HG02870 (cell line): ENCODE results near the gene IFI30.

Experiments
- ATAC-seq: cut with Tn5 transposase; IDR thresholded peaks from one replicate; pipeline ENCODE4 v1.9.1; 2021; ENCODE audit warnings: mild to moderate bottlenecking, moderate library complexity; ENCODE audit not compliant: unreplicated experiment

IFI30 gene

DNA sequence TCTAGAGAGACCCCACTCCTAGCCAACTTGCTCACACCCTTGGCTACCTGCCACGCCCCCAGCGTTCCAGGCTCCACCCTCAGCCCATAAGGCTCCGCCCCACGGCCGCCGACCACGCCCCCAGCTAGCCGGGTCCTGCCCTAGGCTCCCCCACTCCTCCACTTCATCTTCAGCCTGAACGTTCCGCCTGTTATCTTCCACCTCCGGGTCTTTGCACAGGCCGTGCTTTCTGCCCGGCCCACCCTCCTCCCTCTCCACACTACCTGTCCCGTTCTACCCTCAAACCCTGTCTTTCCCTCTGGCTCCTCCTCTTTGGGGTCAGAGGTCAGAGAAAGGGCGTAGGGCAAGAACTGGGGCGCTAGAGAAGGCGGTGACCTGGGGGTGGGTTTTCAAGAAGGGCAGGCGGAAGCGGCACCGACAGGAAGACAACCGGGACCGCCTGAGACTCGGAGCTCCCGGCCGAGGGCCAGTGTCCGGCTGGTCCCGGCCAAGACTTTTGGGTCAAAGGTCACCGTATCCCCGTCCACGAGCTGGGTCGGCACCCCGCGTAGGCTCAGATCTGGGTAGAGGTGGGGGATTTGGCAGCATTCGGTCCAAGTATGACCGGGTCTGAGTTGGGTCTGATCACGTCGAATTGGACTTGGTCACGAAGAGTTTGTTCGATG lies 50.4 kb downstream of the IFI30 start:
- ATAC-seq: no peak

DNA sequence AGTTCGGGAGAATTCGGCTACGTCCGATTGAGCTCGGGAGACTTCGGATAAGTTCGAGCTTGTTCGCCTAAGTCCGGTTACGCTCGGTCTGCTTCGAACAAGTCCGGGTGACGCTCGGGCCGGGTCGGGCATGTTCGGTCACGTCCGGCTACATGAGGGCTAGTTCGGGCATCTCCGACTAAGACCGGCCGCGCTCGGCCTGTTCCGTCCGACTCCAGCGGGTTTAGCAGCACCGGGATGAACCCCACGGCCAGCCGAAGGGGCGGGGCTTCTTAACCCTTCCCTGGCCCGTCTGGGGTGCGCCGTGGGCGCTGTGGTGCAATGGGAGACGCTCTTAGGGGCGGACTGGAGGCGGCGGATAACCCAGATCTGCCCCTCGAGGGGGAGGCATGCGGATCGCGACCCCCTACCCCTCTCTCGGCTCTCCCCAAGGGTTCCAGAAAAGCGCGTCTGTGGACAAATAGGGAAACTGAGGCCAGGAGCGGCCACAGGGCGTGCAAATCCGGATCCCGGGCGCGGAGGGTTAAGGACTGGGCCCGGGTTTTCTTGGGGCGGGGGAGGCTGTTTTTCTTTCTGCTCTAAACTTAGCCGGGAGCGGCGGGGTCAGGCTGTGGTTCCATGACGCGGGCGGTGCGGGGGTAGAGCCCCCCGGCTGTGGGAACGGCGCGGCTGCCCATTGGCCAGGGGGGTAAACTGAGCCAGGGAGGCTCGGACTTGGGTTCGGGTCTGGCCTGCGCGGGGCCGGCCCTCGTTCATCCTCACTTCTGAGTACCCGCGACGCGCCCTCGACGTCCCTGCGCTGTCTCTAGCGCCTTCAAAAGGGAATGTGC lies 51.1 kb downstream of the IFI30 start:
- peak; percentile 93 for ATAC-seq

DNA sequence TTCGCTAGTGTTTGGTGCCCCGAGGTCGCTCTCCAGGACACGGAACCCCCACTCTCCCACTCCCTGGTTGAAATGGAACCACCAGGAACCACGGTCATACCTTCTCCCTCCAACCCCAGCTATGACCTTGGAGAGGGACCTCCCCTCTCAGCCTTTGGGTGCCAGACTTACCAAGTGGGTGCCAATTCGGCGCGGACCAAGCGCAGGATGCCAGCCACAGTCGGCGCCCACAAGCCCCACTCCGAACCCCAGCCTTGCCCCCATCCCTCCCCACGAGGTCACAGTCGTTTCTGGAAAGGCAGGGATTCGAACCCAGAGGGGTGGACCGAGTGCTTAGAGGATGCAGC lies 51.7 kb downstream of the IFI30 start:
- ATAC-seq: no peak

DNA sequence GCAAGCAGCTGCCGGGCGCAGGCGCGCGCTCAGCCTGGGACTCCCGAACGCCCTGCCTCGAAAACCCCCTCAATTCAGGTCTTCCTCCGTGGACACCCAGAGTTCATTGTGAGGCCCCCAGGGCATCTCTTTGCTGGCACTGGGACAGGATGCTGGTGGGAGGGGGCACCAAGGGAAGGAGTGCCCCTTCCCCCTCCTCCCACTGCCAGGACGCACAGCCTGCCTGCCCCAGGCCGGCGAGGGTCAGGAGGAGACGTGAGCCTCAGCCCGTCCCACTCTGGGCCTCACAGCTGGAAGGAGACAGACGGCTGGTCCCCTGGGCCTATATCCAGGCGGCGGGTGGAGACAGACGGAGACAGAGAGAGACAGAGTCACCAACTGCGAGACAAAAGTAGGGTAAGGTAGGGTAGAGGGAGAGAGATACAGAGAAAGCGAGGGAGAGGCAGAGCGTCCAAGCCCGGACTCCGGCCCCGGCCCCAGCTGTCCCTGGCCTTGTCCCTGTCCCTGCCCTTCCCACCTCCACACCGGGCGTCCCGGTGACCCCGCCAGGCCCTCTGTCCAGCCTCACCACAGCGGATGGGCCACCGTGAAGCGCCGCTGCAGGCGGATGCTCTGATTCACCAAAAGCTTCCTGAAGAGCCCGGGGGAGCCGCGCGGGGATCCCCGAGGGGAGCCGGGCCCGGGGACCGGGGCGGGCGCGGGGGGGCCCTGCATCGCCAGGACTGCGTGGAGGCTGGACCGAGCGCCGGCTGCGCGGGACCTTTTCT lies 52.3 kb downstream of the IFI30 start, which contains the start of gene PDE4C:
Gene PDE4C (minus strand): TSS at position 737 of the 767 bp plus-strand sequence. CDS start 23 bp downstream, at position 714.
- ATAC-seq: no peak

DNA sequence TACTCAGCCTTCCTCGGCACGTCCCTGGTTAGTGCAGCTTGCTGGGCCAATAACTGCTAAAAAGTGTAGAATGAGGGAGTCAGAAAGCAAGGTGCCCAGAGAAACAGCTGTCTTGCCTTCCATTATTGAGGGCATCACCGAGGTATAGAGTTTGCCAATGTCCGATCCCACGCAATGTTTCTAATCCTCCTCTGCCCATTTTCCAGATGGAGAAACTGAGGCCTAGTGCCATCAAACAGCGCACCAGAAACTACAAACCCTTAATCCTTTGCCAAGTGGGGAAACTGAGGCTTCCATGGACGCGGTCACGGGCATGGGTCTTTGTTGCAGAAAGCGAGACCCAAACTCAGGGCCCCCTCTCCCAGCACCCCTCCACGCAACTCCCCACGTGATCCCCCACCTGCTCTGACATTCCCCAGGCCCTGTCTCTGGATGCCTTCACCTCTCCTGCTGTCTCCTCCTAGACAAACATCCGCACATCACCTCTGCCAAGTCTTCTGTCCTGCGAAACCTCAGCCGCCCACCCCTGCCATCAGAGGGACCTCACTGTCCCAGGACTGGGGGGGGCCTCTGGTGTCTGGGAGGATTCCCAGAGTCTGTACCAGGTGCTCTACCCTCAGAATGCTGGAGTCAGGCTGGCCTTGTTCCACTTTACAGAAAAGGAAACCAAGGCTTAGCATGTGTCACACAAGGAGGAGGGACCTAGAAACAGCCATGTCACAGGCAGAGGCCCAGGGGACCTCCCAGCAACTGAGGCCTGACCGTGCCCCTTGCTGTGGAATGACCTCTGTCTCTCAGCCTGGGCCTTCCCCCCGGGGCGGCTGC lies 53.6 kb downstream of the IFI30 start:
- no peak for ATAC-seq
